HepG2 (cell line): ENCODE results near the gene SLC22A23. TPM values are rescaled to one million over a fixed set of nuclear protein-coding genes. Genes with fewer than 3 reads are reported as not detected.

Experiments used
- ARID5B ChIP-seq: IDR thresholded peaks from 2 replicates; pipeline ENCODE4 v1.4.0; 2020; ENCODE audit warnings: mild to moderate bottlenecking, missing genetic modification reagents
- ATF7-NPFF ChIP-seq: sonication (generic); formaldehyde crosslinking; IDR thresholded peaks from 2 replicates; pipeline ENCODE4 v1.8.1; 2023; ENCODE audit warnings: mild to moderate bottlenecking, low read depth, missing genetic modification reagents, moderate library complexity
- HIC2 ChIP-seq: sonication (generic); formaldehyde crosslinking; IDR thresholded peaks from 2 replicates; pipeline ENCODE4 v1.9.0; 2022; ENCODE audit warnings: low read depth, missing genetic modification reagents
- MAFF ChIP-seq: IDR thresholded peaks from 2 replicates; pipeline ENCODE4 v1.6.1; 2011; ENCODE audit warnings: low read depth, low read length, improper control_type of control experiment
- MEIS1 ChIP-seq: sonication (generic); formaldehyde crosslinking; IDR thresholded peaks from 2 replicates; pipeline ENCODE4 v1.9.0; 2021; ENCODE audit warnings: mild to moderate bottlenecking, missing genetic modification reagents, moderate library complexity, borderline replicate concordance
- MYNN ChIP-seq: sonication (generic); formaldehyde crosslinking; IDR thresholded peaks from 2 replicates; pipeline ENCODE4 v1.4.0; 2020; ENCODE audit warnings: mild to moderate bottlenecking, low read depth, missing genetic modification reagents
- TFE3 ChIP-seq: IDR thresholded peaks from 2 replicates; pipeline ENCODE4 v1.6.1; 2016
- ZBTB25 ChIP-seq: IDR thresholded peaks from 2 replicates; pipeline ENCODE4 v1.6.1; 2018; ENCODE audit warnings: missing genetic modification reagents
- ZBTB39 ChIP-seq: sonication (generic); formaldehyde crosslinking; IDR thresholded peaks from 2 replicates; pipeline ENCODE4 v1.5.0; 2020; ENCODE audit warnings: missing genetic modification reagents
- ZBTB43 ChIP-seq: sonication (generic); formaldehyde crosslinking; conservative IDR thresholded peaks from 2 replicates; pipeline ENCODE4 v1.4.0; 2020; ENCODE audit warnings: missing genetic modification reagents
- ZNF44 ChIP-seq: sonication (generic); formaldehyde crosslinking; IDR thresholded peaks from 2 replicates; pipeline ENCODE4 v1.5.1; 2020; ENCODE audit warnings: mild to moderate bottlenecking, missing genetic modification reagents
- ZNF614 ChIP-seq: IDR thresholded peaks from 2 replicates; pipeline ENCODE4 v1.6.1; 2018; ENCODE audit warnings: missing biosample characterization, missing genetic modification reagents, inconsistent platforms, borderline replicate concordance
- ZNF7 ChIP-seq: IDR thresholded peaks from 2 replicates; pipeline ENCODE4 v1.6.1; 2016; ENCODE audit warnings: missing biosample characterization, missing genetic modification reagents
- ZNF816 ChIP-seq: sonication (generic); formaldehyde crosslinking; IDR thresholded peaks from 2 replicates; pipeline ENCODE4 v1.8.0; 2022; ENCODE audit warnings: missing genetic modification reagents, mild to moderate bottlenecking, borderline replicate concordance
- ZSCAN21 ChIP-seq: sonication (generic); formaldehyde crosslinking; IDR thresholded peaks from 2 replicates; pipeline ENCODE4 v1.8.0; 2022; ENCODE audit warnings: mild to moderate bottlenecking, missing genetic modification reagents, moderate library complexity, borderline replicate concordance
- polyA plus RNA-seq, 8 experiments: library from polyadenylated mRNA; depleted of rRNA in 3 of 8; stranded (reverse) in 7 of 8; unstranded in 1 of 8; fragments of >200 nt; fragmentation: Illumina TruSeq in 4 of 8; extraction: Trizol in 4 of 8; gene quantifications; 2 replicates each; pipeline versions ENCODE4 v1.2.1 to v1.2.3, GENCODE V29; 2011 to 2016; ENCODE audit warnings: low read depth in 4 of 8, missing spikeins in 1 of 8, mixed read lengths in 1 of 8; ENCODE audit not compliant: insufficient read depth in 1 of 8
- total RNA-seq, 5 experiments: library from RNA; depleted of rRNA; stranded (reverse); fragments of >200 nt; fragmentation: Illumina TruSeq; extraction: Trizol; gene quantifications; 2 replicates each; pipeline ENCODE4 v1.2.3, GENCODE V29; 2016; ENCODE audit warnings: low read depth in 1 of 5

Gene SLC22A23
- total and polyA plus RNA-seq, 2 of the 13 experiments (the other 11 are each of a cell fraction or from before 2014, with no cell fraction given): 11.8 to 17.5 TPM

GRCh38 chr6:3370361-3371221 is 86.3 kb downstream of the SLC22A23 start (continued):
- peak; percentile 99 for TF ChIP-seq ARID5B (CRISPR knock-in tag)
- TF ChIP-seq MEIS1 (CRISPR knock-in tag): no peak
- TF ChIP-seq ZNF816: peak; percentile 75; the same call in 1 of the 2 replicates
- TF ChIP-seq ZNF44 (CRISPR knock-in tag): peak; percentile 17; the same call in 1 of the 2 replicates
- 0 out of 2 replicates have a peak, but pooled peaks have one; percentile 48 for TF ChIP-seq MYNN (CRISPR knock-in tag)
- peak; percentile 80 for TF ChIP-seq ZBTB25 (CRISPR knock-in tag)
- TF ChIP-seq ZSCAN21 (CRISPR knock-in tag): peak; percentile 79; the same call in 1 of the 2 replicates
- TF ChIP-seq ZBTB39 (CRISPR knock-in tag): peak; percentile 89
- peak; percentile 6; the same call in 1 of the 2 replicates for TF ChIP-seq ZNF7 (CRISPR knock-in tag)
- TF ChIP-seq MAFF: 0 out of 2 replicates have a peak, but pooled peaks have one; percentile 16
- 0 out of 2 replicates have a peak, but pooled peaks have one; percentile 58 for TF ChIP-seq ZBTB43 (CRISPR knock-in tag)
- peak; percentile 98 for TF ChIP-seq TFE3 (CRISPR knock-in tag)
- peak; percentile 66; the same call in 1 of the 2 replicates for TF ChIP-seq ATF7-NPFF (CRISPR knock-in tag)
- TF ChIP-seq HIC2: peak; percentile 99
- TF ChIP-seq ZNF614 (CRISPR knock-in tag): peak; percentile 79
